ENCODE measurements around the gene ZBTB20. TPM values are rescaled to one million over a fixed set of nuclear protein-coding genes. Genes with fewer than 3 reads are reported as not detected.

ZBTB20 gene
- polyA plus RNA-seq, 1 donor from 2014 or later, result 4.8 TPM

- H3K9me2 ChIP-seq (ENCODE audit: insufficient read depth, low read length), result no peaks in the 10 kb centered on the region
- no peak overlapping the region for H3K4me3 ChIP-seq (ENCODE audit: low read length)
- no peak overlapping the region for H3K27ac ChIP-seq (ENCODE audit: low read length)
- H2AFZ ChIP-seq (ENCODE audit: low read depth, low read length), result no peak overlapping the region
- TF ChIP-seq EZH2 (IDR thresholded peaks at IDR 0.05; ENCODE audit: borderline replicate concordance, insufficient read depth, low read length, poor library complexity, severe bottlenecking), result no peak
- TF ChIP-seq RAD21 (conservative IDR thresholded peaks at IDR 0.05), result no peak
- TF ChIP-seq CTCF (IDR thresholded peaks at IDR 0.05; ENCODE audit: poor library complexity, severe bottlenecking), result no peak
- no peak for TF ChIP-seq EP300 (conservative IDR thresholded peaks at IDR 0.05; ENCODE audit: poor library complexity, severe bottlenecking)
- no peak for TF ChIP-seq MXI1 (conservative IDR thresholded peaks at IDR 0.05; ENCODE audit: poor library complexity, severe bottlenecking)
- TF ChIP-seq POLR2AphosphoS5 (IDR thresholded peaks at IDR 0.05), result no peak
- TF ChIP-seq TAF1 (IDR thresholded peaks at IDR 0.05; ENCODE audit: low read depth), result no peak
- no peak for TF ChIP-seq SMC3 (conservative IDR thresholded peaks at IDR 0.05; ENCODE audit: poor library complexity)
- TF ChIP-seq REST (IDR thresholded peaks at IDR 0.05; ENCODE audit: borderline replicate concordance), result no peak
- no peak overlapping the region for H3K4me2 ChIP-seq (ENCODE audit: low read length)
- H3K9ac ChIP-seq (ENCODE audit: low read length), result no peak overlapping the region
- H3K36me3 ChIP-seq (ENCODE audit: insufficient read depth, low read length), result peaks cover 3% of the 10 kb centered on the region
- no peaks in the 10 kb centered on the region for H4K20me1 ChIP-seq (ENCODE audit: insufficient read depth)
- H3F3A ChIP-seq (ENCODE audit: insufficient read depth, low read length, poor library complexity, severe bottlenecking), result no peaks in the 10 kb centered on the region
- no peaks in the 10 kb centered on the region for H3K9me3 ChIP-seq (ENCODE audit: low read length)
- H3K27me3 ChIP-seq (ENCODE audit: insufficient read depth, low read depth, low read length), result no peaks in the 10 kb centered on the region
- H3K79me2 ChIP-seq (replicated peaks; ENCODE audit: insufficient read depth, low read length), result peaks cover 52% of the 10 kb centered on the region
Measured at GRCh38 chr3:114439284-114439683, 707.8 kb downstream of the ZBTB20 start.

GRCh38 chr3:114437897-114438296 is 709.2 kb downstream of the ZBTB20 start:
- Histone ChIP-seq H3F3A (ENCODE audit: insufficient read depth, low read length, poor library complexity, severe bottlenecking) (no peaks in the 10 kb centered on the region), H3K4me2 (ENCODE audit: low read length) (no peak overlapping the region), H3K27me3 (ENCODE audit: insufficient read depth, low read depth, low read length) (no peaks in the 10 kb centered on the region), H3K9me2 (ENCODE audit: insufficient read depth, low read length) (no peaks in the 10 kb centered on the region), H3K4me3 (ENCODE audit: low read length) (no peak overlapping the region), H2AFZ (ENCODE audit: low read depth, low read length) (no peak overlapping the region), H3K27ac (ENCODE audit: low read length) (no peak overlapping the region), H4K20me1 (ENCODE audit: insufficient read depth) (no peaks in the 10 kb centered on the region), H3K9ac (ENCODE audit: low read length) (no peak overlapping the region), H3K36me3 (ENCODE audit: insufficient read depth, low read length) (peaks cover 3% of the 10 kb centered on the region), H3K9me3 (ENCODE audit: low read length) (no peaks in the 10 kb centered on the region), H3K79me2 (replicated peaks; ENCODE audit: insufficient read depth, low read length) (peaks cover 40% of the 10 kb centered on the region)
- TF ChIP-seq EZH2 (IDR thresholded peaks at IDR 0.05; ENCODE audit: borderline replicate concordance, insufficient read depth, low read length, poor library complexity, severe bottlenecking) (no peak), REST (IDR thresholded peaks at IDR 0.05; ENCODE audit: borderline replicate concordance) (no peak), SMC3 (conservative IDR thresholded peaks at IDR 0.05; ENCODE audit: poor library complexity) (no peak), TAF1 (IDR thresholded peaks at IDR 0.05; ENCODE audit: low read depth) (no peak), MXI1 (conservative IDR thresholded peaks at IDR 0.05; ENCODE audit: poor library complexity, severe bottlenecking) (no peak), EP300 (conservative IDR thresholded peaks at IDR 0.05; ENCODE audit: poor library complexity, severe bottlenecking) (no peak), CTCF (IDR thresholded peaks at IDR 0.05; ENCODE audit: poor library complexity, severe bottlenecking) (no peak), POLR2AphosphoS5 (IDR thresholded peaks at IDR 0.05) (no peak), RAD21 (conservative IDR thresholded peaks at IDR 0.05) (no peak)

All from neural cell (in vitro differentiated cells).